GM18498 (cell line): Measurements from ENCODE around the gene TBL1X.

Source experiments
- ATAC-seq: cut with Tn5 transposase; IDR thresholded peaks from one replicate; pipeline ENCODE4 v1.9.1; 2021; ENCODE audit warnings: mild to moderate bottlenecking, moderate library complexity; ENCODE audit not compliant: unreplicated experiment

The TBL1X gene

DNA sequence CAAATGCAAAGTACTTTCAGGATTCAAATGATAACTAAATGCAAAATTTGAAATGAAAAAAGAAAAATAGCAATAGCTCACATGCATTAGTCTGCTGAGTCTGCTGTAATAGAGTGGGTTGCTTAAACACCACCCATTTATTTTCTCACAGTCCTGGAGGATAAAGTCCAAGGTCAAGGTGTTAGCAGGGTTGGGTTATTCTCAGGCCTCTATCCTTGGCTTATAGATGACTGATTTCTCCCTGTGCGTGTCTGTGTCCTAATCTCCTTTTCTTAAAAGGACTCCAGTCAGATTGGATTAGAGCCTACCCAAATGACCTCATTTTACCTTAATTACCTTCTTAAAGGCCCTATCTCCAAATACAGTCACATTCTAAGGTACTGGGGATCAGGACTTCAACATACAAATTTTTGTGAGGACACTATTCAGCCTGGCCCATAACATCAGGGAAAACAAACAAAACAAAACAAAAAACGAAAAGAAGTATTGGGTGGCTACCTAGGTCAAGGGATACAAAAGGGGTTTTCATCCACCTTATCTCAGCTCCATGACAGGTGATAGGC, 6.3 kb upstream of the TBL1X start:
- ATAC-seq: no peak

DNA sequence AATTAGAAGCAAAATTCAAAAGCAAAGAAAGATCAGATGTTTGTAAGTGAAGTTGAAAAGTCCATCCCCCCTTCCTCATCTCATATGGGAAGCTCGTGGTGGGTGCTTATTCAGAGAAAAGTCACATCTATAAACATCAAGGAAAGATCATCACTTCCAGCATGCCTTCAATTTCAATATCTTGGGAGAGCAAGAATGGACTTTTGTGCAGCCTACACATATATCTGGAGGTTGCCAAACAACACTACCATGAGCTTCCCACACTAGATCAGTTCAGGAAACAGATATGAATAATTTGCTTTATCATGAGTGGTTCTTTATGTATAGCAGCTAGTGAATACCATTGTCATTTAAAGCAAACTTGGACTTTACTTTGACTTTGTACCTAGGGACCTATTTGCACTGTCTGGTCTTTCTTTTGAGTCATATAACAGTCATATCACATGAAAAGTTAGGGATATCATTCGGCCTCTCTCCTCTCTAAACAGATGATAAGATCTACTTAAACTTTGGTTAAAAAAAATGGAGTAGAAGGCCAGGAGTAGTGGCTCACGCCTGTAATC, 5.6 kb upstream of the TBL1X start:
- ATAC-seq: no peak

DNA sequence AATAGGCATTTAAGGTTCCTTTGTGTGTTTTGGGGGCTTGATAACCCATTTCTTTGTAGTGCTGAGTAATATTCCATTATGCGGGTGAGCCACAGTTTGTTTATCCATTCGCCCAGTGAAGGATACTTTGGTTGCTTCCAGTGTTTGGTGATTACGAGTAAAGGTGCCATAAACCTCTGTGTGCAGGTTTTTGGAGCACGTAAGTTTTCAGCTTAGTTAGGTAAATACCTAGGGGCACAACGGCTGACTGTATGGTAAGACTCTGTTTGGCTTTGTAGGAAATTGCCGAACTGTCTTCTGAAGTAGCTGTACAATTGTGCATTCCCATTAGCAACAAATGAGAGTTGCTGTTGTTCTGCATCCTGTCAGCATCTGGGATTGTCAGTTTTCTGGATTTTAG, 3.8 kb upstream of the TBL1X start:
- ATAC-seq: no peak

DNA sequence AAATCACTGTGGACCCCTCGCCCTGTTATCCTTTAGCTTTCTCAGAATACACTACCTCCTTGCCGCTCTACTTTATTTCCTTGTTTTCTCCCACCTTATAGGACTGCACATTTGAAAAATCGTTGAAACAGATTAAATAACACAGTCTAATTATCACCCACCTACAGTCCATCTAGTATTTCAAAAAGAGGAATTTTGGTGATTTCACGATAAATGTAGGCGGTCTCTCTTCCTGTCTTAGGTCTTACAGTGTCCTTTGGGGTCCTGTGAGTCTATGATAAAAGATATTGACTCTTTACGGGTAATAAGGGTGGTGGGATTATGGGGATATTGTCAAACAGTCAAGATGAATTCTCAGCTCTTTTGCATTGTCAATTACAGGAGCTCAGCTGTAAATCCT, 2.4 kb upstream of the TBL1X start:
- ATAC-seq: peak; percentile 1

DNA sequence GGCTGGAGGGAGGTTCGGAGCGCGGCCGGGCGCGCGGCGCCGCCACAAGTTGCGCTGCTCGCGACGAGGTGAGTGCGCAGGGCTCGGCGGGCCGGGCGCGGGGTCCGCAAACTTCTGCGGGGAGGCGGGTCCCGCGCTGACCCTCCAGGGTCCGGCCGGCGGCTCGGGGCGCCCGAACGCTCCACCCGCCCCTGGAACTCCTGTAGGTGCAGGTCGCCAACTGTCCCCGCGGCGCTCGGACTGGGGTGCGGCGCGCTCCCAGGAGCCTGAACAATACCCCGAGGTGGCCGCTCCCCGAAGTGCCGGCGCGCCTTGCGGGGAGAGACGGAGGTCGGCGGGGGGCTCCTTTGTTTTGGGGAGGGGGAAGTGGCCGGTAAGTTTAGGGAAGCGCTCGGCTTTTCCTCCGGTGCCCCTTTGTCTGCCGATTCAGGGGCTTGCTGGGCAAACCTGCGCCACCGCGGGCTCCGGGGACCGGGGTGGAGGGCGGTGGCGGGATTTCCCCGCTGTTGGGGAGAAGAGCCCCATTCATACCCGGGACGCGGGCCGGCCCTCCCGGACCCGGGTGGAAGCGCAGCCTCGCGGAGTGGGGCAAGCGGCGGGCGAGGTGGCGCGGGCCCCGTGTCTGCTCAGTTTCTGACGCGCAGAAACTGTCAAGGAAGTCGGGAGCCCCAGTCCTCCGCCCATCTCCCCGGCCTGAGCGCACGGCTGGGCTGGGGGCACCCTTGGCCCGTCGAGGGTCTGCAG, 694 bp downstream of the TBL1X start:
- ATAC-seq: peak; percentile 17

DNA sequence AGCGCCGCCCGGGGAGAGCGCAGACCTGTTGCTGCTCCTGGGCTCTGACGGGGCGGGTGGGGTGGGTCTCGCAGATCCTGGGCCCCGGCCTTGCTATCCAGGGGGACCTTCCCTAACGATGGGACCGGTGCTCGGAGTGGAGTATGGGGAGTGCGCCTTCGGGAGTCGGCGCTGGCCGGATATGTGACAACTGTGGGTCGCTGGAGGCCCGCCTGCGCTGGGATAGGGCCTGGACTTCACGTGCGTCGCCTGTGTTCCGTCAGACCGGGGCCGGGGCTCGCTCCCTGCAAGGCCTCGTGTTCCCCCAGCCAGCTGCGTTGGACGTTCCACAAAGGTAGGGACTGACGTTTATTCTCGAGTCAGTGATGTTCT, 1.3 kb downstream of the TBL1X start:
- ATAC-seq: no peak

DNA sequence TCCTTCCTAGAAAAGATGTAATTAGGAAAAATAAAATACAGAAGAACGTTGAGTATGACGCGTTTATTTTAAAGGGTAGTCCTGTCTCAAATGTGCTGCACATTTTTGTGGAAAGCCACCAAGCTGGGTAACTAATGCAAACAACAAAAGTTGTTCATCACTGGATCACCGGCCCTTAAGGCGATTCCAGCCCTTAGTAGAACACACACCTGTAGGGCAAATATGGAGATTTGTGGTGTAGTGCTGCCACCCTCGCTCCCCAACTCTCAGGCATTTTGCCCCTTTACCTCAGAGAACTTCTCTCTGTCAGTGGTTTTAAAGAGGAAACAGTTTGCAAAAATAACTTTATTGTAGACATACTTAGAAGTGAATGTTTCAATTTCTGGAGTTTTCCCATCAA, 1.9 kb downstream of the TBL1X start:
- no peak for ATAC-seq

DNA sequence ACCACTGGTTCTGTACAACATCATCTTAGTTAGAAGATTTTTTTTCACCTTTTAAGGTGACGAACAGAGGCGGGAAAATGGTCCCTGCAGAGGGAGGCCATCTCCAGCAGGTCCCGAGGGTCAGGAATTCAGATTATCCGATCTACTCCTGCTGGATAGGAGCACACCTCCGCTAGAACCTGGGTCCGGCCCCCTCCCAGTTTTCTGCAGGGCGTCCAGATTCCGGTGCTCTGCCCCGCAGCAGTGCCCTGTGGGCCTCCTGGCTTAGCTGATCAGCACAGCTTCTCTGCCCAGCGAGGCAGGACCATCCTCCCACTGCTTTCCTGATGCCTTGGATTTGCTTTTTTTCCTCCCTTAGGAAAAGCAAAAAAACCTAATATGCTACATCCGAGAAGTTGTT, 2.3 kb downstream of the TBL1X start:
- no peak for ATAC-seq

DNA sequence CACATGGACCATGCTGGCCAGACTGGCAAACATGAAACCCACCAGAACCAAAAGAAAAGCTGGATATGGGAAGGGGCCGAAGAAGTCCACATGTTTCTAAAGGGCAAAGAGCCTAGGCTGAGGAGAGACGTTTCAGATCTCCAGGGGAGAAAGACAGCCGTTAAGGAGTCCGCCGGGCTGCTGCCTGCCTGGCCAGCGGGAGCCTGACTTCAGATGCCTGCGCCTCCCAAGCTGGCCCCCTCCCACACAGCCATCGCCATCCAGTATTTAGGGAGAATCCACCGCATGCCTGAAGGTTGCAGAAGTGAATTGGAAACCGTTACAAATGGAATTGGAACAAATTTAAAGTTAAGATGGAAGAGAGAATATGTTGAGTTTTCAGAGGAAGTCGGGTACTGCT, 2.9 kb downstream of the TBL1X start:
- ATAC-seq: no peak

DNA sequence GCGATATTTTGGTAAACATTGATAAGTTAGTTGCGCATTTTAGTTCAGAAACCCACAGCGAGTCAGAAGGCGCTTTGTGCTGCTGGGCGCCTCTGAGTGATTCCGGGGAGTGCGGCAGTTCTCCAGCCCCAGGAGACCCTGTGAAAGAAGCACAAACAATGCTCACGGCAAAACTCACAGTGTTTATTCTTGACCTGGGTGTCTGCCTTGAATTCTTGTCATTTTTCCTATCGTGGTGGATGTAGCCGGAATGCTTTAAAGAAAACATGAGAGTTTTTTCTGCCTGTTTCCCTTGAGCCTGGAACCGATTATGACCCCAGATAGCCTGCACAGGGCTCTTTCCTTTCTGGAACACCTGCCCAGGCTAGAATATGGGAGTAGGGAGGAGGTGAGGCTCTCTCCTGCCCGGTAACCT, 6.7 kb downstream of the TBL1X start:
- no peak for ATAC-seq

DNA sequence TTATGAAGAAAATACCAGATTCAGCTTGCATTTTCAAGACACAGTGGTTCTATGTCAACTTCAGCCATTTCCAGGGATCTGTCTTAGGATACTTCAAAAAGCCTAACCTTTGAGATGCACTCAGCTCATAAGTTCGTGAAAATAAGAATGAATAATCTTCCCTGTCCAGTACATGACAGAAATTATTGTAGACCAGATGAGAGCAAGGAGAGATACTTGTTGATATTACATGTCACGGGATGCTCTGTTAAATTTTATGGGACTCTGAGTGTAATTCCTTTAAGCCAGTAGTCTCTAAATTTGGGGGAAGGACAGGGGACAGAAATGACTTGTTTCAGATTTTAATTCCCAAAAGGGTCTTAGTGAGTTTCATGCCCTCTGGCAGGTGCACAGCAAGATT, 8.8 kb downstream of the TBL1X start:
- ATAC-seq: no peak

DNA sequence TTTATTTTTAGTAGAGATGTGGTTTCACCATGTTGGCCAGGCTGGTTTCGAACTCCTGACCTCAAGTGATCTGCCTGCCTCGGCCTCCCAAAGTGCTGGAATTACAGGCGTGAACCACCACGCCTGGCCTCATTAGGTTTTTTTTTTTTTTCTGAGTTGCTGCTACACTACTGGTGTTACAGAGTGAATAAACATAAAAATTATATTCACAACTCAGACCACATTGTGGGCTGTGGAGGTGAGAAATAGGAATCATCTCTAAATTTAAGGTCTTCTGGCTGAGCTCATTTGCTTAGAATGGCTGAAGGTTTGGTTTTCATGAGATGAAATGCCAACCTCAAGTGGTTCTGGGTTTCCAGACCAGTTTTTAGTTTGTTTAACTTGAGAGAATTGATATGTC, 10.6 kb downstream of the TBL1X start:
- ATAC-seq: peak; percentile 41

DNA sequence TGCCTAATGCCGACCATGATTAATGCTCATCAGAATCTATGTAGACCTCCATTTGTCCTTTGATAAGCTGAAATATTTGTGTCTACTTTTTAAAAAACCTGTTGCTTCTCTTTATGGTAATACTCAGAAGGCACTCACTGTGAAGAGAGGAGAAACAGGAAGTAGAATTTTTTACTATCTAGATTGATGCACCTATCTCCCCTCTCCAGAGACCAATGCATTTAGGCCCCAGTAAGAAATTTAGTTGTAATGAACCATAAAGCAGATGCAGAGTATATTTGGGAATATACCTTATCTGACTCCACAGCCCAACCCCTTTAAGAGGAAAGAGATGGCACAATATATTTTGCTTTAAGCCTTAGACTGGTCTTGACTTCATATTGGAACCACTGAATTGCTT, 11.1 kb downstream of the TBL1X start:
- no peak for ATAC-seq

DNA sequence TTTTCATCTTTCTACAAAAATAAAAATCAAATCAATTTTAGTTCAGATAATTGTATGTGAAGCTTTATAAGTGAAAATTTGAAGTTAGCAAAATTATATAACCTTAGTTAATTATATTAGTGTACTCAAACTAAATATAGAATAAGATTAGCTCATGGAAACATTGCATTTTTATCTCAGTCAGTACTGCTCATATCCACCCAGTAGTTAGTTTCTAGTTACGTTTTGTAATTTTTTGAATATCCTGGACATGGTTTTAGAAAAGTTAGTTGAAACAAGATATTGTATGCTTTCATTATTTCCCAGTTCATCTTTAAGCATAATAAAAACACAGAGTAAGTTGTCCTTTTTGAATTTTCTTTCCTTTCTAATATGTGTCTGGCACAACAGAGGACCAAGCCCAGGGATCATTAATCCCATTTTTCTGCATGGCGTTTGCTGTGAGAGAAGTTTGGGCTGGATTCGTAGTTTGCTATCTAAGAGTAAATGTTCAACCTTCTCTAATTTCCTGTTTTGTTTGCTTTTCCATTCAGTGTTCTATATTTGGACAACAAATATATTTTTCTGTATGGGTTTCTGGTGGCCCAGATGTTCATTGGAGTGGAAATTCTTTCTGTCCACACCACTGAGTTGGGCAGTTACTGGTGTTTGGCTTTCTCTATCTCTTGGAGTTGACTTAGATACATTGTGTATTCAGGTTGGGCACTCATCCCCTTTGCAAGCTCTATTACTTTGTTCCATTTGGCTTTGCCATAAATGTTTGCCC, 12.1 kb downstream of the TBL1X start:
- ATAC-seq: peak; percentile 44

DNA sequence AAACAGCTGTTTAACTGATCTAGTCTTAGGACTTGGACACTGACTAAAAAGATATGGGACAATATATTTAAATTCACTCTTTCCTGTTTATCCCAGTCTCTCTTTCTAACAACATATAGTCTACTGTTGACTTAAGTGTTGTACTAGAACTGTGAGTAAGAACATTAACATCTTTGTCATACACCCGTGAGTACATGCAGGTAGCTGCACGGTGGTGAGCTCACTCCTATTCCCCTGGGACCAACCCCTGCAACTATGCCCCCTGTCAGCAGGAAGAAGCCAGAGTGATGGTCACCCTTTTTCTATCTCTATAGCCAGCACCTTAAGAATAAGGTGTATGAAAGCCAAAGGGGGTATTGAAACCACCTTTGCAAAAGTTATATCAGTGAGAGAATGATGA, 17.6 kb downstream of the TBL1X start:
- ATAC-seq: no peak

DNA sequence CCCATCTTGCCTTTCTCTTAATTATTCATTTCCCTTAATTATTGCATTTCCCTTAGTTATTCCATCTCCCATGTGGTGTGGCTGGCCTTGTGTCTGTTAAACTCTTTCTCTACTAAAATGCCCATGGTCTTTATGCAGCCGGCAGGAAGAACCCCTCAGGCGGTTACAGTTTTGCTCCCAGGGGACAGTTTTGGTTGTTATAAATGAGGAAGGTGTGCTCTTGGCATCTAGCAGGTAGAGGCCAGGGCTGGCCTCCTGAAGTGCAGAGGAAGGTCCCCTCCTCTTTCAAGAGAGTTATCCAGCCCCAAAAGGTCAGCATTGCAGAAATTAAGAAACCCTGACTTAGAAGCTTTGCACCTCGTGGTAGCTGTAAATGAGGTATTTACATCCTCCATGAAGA, 18.0 kb downstream of the TBL1X start:
- no peak for ATAC-seq

DNA sequence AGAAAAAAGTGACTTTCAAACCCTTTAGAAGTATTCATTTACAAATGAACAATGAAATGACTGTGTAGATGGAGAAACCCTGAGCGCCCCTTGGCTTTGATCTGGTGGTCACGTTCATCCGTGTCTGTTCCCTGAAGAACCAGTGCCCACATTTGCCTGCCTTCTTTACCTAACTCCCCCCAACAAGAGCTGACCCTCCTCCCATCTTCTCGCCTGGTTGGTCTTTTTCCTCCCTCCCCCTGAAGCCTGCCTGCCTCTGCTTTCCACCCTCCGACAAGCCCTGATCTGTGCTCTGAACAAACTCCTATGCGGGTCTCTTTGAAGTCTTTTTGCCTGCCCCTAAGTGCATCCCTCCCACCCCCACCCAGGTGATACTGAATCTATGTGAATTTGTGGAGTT, 18.5 kb downstream of the TBL1X start:
- no peak for ATAC-seq

DNA sequence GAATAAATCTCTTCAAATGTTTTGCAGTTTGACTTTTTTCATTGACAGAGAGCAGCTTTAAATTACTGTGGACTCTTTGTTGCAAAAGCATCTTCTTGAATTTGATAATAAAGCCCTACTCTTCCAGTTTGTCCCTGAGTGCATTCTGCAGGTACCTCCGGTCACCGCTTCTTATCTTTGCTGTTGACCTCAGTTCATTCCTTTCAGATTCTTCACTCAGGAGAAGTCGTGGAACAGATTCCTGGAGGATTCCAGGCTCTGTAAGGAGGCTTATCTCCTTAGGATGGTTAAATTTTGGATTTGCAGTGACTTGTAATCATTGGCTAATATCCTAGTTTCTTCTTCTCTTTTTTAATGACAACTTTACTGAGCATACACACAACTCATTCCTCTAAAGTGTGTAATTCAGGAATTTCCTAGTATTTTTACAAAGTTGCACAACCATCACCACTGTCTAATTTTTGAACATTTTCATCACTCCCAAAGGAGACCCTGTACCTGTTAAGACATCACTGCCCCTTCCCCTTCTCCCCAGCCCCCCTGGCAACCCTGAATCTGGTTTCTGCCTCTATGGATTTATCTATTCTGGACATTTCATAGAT, 22.0 kb downstream of the TBL1X start:
- no peak for ATAC-seq

DNA sequence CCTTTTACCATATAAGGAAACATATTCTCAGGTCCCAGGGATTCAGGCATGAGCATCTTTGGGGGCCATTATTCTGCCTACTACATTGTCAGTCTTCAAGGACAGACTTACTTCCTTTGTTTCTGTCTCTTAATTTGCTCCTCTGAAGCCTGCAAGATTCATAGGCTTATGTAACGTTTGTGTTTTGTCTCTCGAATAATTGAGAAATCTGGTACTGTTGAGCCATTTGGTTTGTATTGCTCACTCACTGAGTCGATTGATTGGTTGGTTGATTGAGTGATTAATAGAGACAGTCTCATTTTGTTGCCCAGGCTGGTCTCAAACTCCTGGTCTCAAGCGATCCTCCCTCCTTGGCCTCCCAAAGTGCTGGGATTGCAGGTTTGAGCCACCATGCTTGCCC, 23.7 kb downstream of the TBL1X start:
- ATAC-seq: no peak

DNA sequence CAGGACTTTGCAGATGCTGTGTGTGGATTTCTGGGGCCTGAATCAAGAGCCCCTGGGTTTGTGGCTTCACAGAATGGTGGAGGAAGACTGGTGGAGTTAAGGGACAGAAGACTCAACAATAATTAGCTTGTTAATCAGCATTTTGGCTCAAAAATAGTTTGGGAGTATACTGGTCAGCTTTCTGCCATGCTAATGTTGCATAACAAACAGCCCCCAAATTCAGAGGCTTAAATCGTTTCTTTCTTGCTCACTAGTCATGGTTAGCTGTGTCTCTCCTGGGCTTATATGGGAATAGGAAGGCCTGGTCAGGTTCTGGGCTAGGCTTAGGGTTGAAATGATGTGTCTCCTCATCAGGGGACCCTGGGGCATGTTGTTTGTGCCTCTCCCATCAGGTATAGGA, 24.4 kb downstream of the TBL1X start:
- no peak for ATAC-seq

DNA sequence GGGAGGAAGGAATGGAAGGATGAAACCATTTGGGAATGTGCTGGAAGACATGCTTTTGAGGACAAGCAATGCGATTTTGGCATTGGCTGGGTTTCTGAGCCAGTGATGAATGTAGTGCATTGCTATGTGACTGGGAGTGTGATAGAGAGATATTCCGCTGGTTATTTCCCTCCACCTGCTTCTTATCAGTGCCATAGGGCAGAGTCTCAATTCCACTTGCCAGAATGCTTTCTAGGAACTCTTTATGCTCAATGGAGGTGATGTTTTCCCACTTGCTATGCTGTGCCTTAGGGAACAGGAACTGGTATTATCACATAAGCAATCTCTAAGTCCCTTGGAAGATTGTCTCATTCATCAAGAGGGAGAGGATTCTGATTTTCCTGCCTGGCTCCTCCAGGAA, 28.0 kb downstream of the TBL1X start:
- no peak for ATAC-seq

DNA sequence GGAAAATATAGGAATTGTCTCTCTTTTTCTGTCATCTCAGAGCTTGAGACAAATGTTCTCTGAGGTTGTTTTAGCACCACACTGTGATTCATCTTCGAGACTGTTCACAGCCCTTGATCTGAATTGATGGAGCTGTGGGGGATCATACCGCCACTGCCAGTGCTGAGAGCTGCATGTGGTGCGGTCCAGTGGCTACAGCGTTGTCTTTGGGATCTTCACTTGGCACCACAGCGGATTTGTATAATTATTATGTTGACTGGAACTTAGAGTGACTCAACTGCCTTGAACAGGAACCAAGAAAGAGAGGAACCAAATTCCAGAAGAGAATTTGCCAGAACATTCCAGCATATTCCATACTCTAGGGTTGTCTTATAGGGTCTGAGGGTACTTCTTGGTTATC, 29.1 kb downstream of the TBL1X start:
- ATAC-seq: no peak
